Measurements from ENCODE around the gene RNF144B. TPM values are rescaled to one million over a fixed set of nuclear protein-coding genes. Genes with fewer than 3 reads are reported as not detected.

RNF144B gene
- polyA plus RNA-seq, 2 of the 4 experiments (the other 2 are of a cell fraction): 0.36 to 0.49 TPM

DNA sequence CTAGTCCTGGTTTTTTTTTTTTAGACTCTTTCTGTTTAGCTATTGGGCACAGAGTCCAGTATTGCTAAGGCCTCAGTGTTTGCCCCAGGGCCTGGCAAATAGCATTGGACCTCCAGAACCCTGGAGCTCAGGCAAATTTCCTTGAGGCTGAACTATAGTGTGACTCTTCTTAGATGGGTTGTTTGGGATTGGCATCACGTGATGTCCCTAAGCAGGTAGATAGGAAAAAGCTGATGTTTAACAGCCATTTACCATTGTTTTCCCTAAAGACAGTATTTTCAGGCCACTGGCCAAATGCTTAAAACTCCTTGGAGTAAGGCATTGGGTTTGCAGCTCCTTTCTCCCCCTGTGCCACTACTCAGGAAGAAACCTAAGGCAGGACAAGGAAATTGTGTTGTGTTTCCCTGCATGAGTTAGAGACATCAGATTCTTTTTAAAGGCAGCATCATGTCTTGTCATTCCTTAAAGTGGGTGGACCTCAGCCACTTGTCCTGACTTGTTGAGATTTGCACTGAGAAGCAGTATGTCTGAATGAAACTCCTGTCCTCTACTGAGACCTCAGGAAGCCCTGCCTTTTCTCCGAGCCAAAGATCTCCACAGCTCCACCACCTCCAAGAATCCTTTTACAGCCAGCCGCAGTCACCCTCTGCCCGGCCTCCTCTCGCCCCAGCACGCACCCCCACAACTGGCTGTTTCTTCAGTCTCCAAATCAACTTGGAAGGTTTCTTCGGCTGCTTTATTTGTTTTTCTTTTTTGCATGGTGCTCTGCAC is 46.2 kb upstream of the RNF144B start:
- no peaks in the 10 kb centered on the region for H3K4me1 ChIP-seq
- CTCF ChIA-PET: interaction anchor here (0.6 to 1.2 kb wide), 2 partner anchors 121 to 163 kb away, joined by 3 to 4 read pairs; no protein-coding TSS in a partner anchor
- POLR2A ChIA-PET: no interaction called here
- ATAC-seq (no peak), DNase-seq (ENCODE audit: low read depth in 1 of 2, low spot score in 1 of 2) (no peak), FAIRE-seq (no peak)
- H3K9me3 ChIP-seq: no peaks in the 10 kb centered on the region
- TF ChIP-seq TFCP2L1 (CRISPR knock-in tag; IDR thresholded peaks at IDR 0.05) (no peak), CBX8 (IDR thresholded peaks at IDR 0.05) (no peak), CBX2 (IDR thresholded peaks at IDR 0.05; ENCODE audit: borderline replicate concordance, low read depth) (no peak), MAZ (IDR thresholded peaks at IDR 0.05; ENCODE audit: borderline replicate concordance, low read depth, low read length) (no peak), EHMT2 (IDR thresholded peaks at IDR 0.05; ENCODE audit: low read depth) (no peak), HOXB5 (CRISPR knock-in tag; IDR thresholded peaks at IDR 0.05) (no peak)
- TF ChIP-seq, protein P1, sequence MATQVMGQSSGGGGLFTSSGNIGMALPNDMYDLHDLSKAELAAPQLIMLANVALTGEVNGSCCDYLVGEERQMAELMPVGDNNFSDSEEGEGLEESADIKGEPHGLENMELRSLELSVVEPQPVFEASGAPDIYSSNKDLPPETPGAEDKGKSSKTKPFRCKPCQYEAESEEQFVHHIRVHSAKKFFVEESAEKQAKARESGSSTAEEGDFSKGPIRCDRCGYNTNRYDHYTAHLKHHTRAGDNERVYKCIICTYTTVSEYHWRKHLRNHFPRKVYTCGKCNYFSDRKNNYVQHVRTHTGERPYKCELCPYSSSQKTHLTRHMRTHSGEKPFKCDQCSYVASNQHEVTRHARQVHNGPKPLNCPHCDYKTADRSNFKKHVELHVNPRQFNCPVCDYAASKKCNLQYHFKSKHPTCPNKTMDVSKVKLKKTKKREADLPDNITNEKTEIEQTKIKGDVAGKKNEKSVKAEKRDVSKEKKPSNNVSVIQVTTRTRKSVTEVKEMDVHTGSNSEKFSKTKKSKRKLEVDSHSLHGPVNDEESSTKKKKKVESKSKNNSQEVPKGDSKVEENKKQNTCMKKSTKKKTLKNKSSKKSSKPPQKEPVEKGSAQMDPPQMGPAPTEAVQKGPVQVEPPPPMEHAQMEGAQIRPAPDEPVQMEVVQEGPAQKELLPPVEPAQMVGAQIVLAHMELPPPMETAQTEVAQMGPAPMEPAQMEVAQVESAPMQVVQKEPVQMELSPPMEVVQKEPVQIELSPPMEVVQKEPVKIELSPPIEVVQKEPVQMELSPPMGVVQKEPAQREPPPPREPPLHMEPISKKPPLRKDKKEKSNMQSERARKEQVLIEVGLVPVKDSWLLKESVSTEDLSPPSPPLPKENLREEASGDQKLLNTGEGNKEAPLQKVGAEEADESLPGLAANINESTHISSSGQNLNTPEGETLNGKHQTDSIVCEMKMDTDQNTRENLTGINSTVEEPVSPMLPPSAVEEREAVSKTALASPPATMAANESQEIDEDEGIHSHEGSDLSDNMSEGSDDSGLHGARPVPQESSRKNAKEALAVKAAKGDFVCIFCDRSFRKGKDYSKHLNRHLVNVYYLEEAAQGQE (IDR thresholded peaks at IDR 0.05): no peak
- no peak overlapping the region for H3K4me2 ChIP-seq
- no peak overlapping the region for H3K4me3 ChIP-seq
- H3K27ac ChIP-seq: no peak overlapping the region
- 83% methylated on average over 7 of the region's 7 CpGs for WGBS (ENCODE audit: missing lambda C conversion rate)

DNA sequence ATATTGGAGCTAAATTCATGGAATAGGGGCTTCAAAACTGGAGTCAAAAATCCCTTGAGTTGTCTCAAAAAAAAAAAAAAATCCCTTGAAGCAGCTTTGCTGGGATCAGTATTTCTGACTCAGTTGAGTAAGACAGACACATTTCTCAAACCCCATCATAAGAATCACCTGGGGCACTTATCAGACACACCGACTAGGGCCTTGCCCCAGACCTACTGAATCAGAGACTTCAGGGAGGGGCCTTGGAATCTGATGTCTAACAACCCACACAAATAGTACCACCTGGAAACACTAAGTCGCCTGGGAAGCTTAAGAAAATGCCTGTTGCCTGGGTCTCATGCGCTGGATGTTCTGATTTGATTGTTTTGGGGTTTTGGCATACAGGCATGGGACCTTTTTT is 44.9 kb upstream of the RNF144B start:
- H3K4me2 ChIP-seq: no peak overlapping the region
- TF ChIP-seq RFX5 (IDR thresholded peaks at IDR 0.05): no peak
- no peak for TF ChIP-seq GATA3 (IDR thresholded peaks at IDR 0.05; ENCODE audit: borderline replicate concordance)
- no peak for TF ChIP-seq ZNF302 (CRISPR knock-in tag; IDR thresholded peaks at IDR 0.05)
- TF ChIP-seq, protein P2, sequence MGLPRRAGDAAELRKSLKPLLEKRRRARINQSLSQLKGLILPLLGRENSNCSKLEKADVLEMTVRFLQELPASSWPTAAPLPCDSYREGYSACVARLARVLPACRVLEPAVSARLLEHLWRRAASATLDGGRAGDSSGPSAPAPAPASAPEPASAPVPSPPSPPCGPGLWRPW (IDR thresholded peaks at IDR 0.05): no peak
- no peak for TF ChIP-seq TP53 (CRISPR knock-in tag; IDR thresholded peaks at IDR 0.05)
- no peak for TF ChIP-seq POLR2A (IDR thresholded peaks at IDR 0.05; ENCODE audit: low read length)
- TF ChIP-seq, protein P1 (IDR thresholded peaks at IDR 0.05): no peak
- no peak for TF ChIP-seq CBX8 (IDR thresholded peaks at IDR 0.05)
- TF ChIP-seq, protein P3, sequence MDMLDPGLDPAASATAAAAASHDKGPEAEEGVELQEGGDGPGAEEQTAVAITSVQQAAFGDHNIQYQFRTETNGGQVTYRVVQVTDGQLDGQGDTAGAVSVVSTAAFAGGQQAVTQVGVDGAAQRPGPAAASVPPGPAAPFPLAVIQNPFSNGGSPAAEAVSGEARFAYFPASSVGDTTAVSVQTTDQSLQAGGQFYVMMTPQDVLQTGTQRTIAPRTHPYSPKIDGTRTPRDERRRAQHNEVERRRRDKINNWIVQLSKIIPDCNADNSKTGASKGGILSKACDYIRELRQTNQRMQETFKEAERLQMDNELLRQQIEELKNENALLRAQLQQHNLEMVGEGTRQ (IDR thresholded peaks at IDR 0.05): no peak
- no peak for TF ChIP-seq TFCP2L1 (CRISPR knock-in tag; IDR thresholded peaks at IDR 0.05)
- TF ChIP-seq CBX2 (IDR thresholded peaks at IDR 0.05; ENCODE audit: borderline replicate concordance, low read depth): no peak
- TF ChIP-seq BHLHE40 (IDR thresholded peaks at IDR 0.05; ENCODE audit: low read depth, low read length): no peak
- no peak for TF ChIP-seq NFE2L2 (conservative IDR thresholded peaks at IDR 0.05; ENCODE audit: low read length)
- no peak for TF ChIP-seq MYC (IDR thresholded peaks at IDR 0.05; ENCODE audit: borderline replicate concordance, low read length)
- no peak for TF ChIP-seq HOXA7 (CRISPR knock-in tag; IDR thresholded peaks at IDR 0.05)
- TF ChIP-seq HEYL (CRISPR knock-in tag; IDR thresholded peaks at IDR 0.05): no peak
- TF ChIP-seq, protein P4, sequence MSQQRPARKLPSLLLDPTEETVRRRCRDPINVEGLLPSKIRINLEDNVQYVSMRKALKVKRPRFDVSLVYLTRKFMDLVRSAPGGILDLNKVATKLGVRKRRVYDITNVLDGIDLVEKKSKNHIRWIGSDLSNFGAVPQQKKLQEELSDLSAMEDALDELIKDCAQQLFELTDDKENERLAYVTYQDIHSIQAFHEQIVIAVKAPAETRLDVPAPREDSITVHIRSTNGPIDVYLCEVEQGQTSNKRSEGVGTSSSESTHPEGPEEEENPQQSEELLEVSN (IDR thresholded peaks at IDR 0.05; ENCODE audit: borderline replicate concordance, low read depth): no peak
- no peak for TF ChIP-seq RAD21 (conservative IDR thresholded peaks at IDR 0.05 in 1 of 2, IDR thresholded peaks at IDR 0.05 in 1 of 2)
- TF ChIP-seq FOXS1 (CRISPR knock-in tag; IDR thresholded peaks at IDR 0.05): no peak
- POLR2A ChIA-PET: no interaction called here
- H3K4me1 ChIP-seq: no peaks in the 10 kb centered on the region
- CTCF ChIA-PET: no interaction called here
- 72% methylated on average over 3 of the region's 3 CpGs for WGBS (ENCODE audit: missing lambda C conversion rate)
- H3K27ac ChIP-seq: no peak overlapping the region
- DNase-seq (ENCODE audit: low read depth in 1 of 2, low spot score in 1 of 2): no peak
- no peak overlapping the region for H3K4me3 ChIP-seq
- FAIRE-seq: no peak
- H3K9me3 ChIP-seq: no peaks in the 10 kb centered on the region
- ATAC-seq: no peak
